K562 (cell line): ENCODE data around the gene ARHGEF1. TPM values are rescaled to one million over a fixed set of nuclear protein-coding genes. Genes with fewer than 3 reads are reported as not detected.

Experiments
- GABPB1 ChIP-seq: sonication (generic); formaldehyde crosslinking; IDR thresholded peaks from 2 replicates; pipeline ENCODE4 v1.8.0; 2022; ENCODE audit warnings: mild to moderate bottlenecking, missing genetic modification reagents
- HMGN3 ChIP-seq: IDR thresholded peaks from 2 replicates; pipeline ENCODE4 v1.6.1; 2011; ENCODE audit warnings: borderline replicate concordance, low read depth, mild to moderate bottlenecking, mixed read lengths, low read length; ENCODE audit not compliant: insufficient read length; ENCODE audit errors: extremely low read depth
- MYC ChIP-seq, 2 experiments: fragments of 250-450 bp in 1 of 2; sonication (Bioruptor Pico) in 1 of 2; IDR thresholded peaks; 2 replicates each; pipeline versions ENCODE4 v1.5.1 to v1.6.1; 2012 to 2021; ENCODE audit warnings: low read depth in 2 of 2, borderline replicate concordance in 1 of 2, improper control_type of control experiment in 1 of 2, low read length in 1 of 2, mild to moderate bottlenecking in 1 of 2, moderate library complexity in 1 of 2
- NFYB ChIP-seq: IDR thresholded peaks from 2 replicates; pipeline ENCODE4 v1.6.1; 2011; ENCODE audit warnings: mild to moderate bottlenecking, moderate library complexity; ENCODE audit not compliant: insufficient read length; ENCODE audit errors: extremely low read depth
- PTTG1 ChIP-seq: fragments of 450-650 bp; IDR thresholded peaks from 2 replicates; pipeline ENCODE4 v1.6.1; 2016; ENCODE audit warnings: low read depth, mild to moderate bottlenecking, missing genetic modification characterization, missing compliant biosample characterization
- SMARCA4 ChIP-seq: fragments of 450-650 bp; IDR thresholded peaks from 2 replicates; pipeline ENCODE4 v1.6.1; 2016
- SREBF1 ChIP-seq: fragments of 150-350 bp; IDR thresholded peaks from 2 replicates; pipeline ENCODE4 v1.6.1; 2014; ENCODE audit warnings: antibody characterized with exemption, low read depth, low read length, borderline replicate concordance
- ZFP36 ChIP-seq: fragments of 150-350 bp; IDR thresholded peaks from 2 replicates; pipeline ENCODE4 v1.6.1; 2018; ENCODE audit warnings: low read length, low read depth; ENCODE audit not compliant: partially characterized antibody
- ZNF589 ChIP-seq: fragments of 200-800 bp; sonication (Bioruptor generic); IDR thresholded peaks from 2 replicates; pipeline ENCODE4 v1.6.1; 2016; ENCODE audit warnings: low read depth, missing genetic modification characterization, missing compliant biosample characterization
- polyA plus RNA-seq, 8 experiments: library from polyadenylated mRNA; depleted of rRNA in 4 of 8; stranded (reverse) in 5 of 8; unstranded in 3 of 8; fragments of >200 nt; fragmentation: Nextera tagmentation in 2 of 8; fragmentation: Illumina TruSeq in 1 of 8; extraction: Ambion mirVana in 2 of 8; extraction: Trizol in 1 of 8; gene quantifications; 2 replicates each; pipeline versions ENCODE4 v1.2.1 to v1.2.3, GENCODE V29; 2011 to 2014; ENCODE audit warnings: inconsistent platforms in 1 of 8, missing spikeins in 1 of 8
- total RNA-seq, 7 experiments: library from RNA; depleted of rRNA in 6 of 7; stranded (reverse); fragments of >200 nt in 6 of 7; fragmentation: Illumina TruSeq in 2 of 7; extraction: Trizol in 2 of 7; gene quantifications; 2 replicates each; pipeline versions ENCODE4 v1.2.1 to v1.2.3, GENCODE V29; 2011 to 2021; ENCODE audit warnings: low replicate concordance in 1 of 7
- TF ChIP-seq, protein P1 (sequence below), 2 experiments: fragments of 450-650 bp; formaldehyde crosslinking in 1 of 2; IDR thresholded peaks; 2 replicates each; pipeline versions ENCODE4 v1.4.0 to v1.6.1; 2014 to 2020; ENCODE audit warnings: mild to moderate bottlenecking in 2 of 2, borderline replicate concordance in 1 of 2, low read depth in 1 of 2
- TF ChIP-seq, protein P2 (sequence below): fragments of 450-650 bp; conservative IDR thresholded peaks from 2 replicates; pipeline ENCODE4 v1.6.1; 2016; ENCODE audit warnings: missing genetic modification characterization, low read depth, mild to moderate bottlenecking, control low read depth, missing compliant biosample characterization
- TF ChIP-seq, protein P3 (sequence below): sonication (generic); formaldehyde crosslinking; IDR thresholded peaks from 2 replicates; pipeline ENCODE4 v1.5.0; 2020; ENCODE audit warnings: missing genetic modification reagents

ARHGEF1 gene
- total and polyA plus RNA-seq, 9 of the 15 experiments (the other 6 are each of a cell fraction or from before 2014, with no cell fraction given): 1.9 to 149 (median 29.8) TPM

DNA sequence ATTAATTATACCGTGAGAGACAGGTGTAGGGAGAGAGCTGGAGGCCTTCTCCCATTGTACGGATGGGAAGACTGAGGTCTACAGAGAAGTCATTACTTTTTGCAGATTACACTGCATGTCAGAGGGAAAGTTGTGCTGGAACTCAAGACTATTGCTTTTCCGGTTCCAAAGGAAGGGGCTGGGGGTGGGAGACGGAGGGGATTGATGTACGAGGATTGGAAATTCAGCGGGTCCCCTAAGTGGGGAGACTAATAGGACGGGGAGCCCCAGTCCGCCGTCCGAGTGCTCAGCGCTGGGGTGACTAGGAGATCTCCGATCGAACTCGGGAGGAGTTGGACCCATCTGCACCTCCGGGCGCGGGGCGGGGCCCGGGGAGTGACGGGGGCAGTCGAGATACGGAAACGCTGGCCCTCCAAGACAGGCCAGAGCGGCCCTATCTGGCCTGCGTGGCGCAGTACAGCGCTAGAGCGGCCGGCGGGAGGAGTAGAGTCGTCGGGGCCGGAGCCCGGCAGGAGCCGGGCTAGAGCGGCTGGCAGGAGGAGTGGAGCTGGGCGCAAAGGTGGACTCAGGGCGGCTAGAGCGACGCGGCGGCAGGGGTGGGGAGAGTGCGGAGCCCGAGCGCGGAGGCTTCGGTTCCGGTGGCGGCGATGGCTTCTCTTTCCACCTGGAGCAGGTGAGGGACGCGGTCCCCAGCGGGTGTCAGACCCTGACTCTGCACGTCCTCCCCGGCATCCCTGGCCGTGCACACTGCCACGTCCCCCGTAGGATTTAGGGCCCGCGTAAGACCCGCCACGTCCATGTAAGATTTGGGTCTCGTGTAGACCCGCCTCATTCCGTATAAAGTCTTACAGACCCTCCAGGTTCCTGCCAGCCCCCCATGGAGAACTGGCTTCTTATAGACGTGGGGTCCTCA, 1.1 kb downstream of the ARHGEF1 start (continued):
- TF ChIP-seq PTTG1 (no peak), SMARCA4 (no peak), NFYB (no peak), HMGN3 (peak; percentile 98), MYC (IDR thresholded peaks at IDR 0.05; ENCODE audit: low read depth, low read length) (peak; percentile 81), MYC (CRISPR knock-in tag; IDR thresholded peaks at IDR 0.05; ENCODE audit: borderline replicate concordance, low read depth) (no peak), GABPB1 (CRISPR knock-in tag) (peak; percentile 60; the same call in 1 of the 2 replicates), ZFP36 (peak; percentile 31), SREBF1 (no peak), ZNF589 (CRISPR knock-in tag) (0 out of 2 replicates have a peak, but pooled peaks have one; percentile 14)
- TF ChIP-seq, protein P1, sequence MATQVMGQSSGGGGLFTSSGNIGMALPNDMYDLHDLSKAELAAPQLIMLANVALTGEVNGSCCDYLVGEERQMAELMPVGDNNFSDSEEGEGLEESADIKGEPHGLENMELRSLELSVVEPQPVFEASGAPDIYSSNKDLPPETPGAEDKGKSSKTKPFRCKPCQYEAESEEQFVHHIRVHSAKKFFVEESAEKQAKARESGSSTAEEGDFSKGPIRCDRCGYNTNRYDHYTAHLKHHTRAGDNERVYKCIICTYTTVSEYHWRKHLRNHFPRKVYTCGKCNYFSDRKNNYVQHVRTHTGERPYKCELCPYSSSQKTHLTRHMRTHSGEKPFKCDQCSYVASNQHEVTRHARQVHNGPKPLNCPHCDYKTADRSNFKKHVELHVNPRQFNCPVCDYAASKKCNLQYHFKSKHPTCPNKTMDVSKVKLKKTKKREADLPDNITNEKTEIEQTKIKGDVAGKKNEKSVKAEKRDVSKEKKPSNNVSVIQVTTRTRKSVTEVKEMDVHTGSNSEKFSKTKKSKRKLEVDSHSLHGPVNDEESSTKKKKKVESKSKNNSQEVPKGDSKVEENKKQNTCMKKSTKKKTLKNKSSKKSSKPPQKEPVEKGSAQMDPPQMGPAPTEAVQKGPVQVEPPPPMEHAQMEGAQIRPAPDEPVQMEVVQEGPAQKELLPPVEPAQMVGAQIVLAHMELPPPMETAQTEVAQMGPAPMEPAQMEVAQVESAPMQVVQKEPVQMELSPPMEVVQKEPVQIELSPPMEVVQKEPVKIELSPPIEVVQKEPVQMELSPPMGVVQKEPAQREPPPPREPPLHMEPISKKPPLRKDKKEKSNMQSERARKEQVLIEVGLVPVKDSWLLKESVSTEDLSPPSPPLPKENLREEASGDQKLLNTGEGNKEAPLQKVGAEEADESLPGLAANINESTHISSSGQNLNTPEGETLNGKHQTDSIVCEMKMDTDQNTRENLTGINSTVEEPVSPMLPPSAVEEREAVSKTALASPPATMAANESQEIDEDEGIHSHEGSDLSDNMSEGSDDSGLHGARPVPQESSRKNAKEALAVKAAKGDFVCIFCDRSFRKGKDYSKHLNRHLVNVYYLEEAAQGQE (IDR thresholded peaks at IDR 0.05; ENCODE audit: borderline replicate concordance): peak; percentile 35; the same call in 1 of the 2 replicates
- TF ChIP-seq, protein P1 (CRISPR knock-in tag; IDR thresholded peaks at IDR 0.05; ENCODE audit: low read depth): peak; percentile 82; the same call in 1 of the 2 replicates
- TF ChIP-seq, protein P2, sequence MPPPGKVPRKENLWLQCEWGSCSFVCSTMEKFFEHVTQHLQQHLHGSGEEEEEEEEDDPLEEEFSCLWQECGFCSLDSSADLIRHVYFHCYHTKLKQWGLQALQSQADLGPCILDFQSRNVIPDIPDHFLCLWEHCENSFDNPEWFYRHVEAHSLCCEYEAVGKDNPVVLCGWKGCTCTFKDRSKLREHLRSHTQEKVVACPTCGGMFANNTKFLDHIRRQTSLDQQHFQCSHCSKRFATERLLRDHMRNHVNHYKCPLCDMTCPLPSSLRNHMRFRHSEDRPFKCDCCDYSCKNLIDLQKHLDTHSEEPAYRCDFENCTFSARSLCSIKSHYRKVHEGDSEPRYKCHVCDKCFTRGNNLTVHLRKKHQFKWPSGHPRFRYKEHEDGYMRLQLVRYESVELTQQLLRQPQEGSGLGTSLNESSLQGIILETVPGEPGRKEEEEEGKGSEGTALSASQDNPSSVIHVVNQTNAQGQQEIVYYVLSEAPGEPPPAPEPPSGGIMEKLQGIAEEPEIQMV (tag): no peak
- TF ChIP-seq, protein P3, sequence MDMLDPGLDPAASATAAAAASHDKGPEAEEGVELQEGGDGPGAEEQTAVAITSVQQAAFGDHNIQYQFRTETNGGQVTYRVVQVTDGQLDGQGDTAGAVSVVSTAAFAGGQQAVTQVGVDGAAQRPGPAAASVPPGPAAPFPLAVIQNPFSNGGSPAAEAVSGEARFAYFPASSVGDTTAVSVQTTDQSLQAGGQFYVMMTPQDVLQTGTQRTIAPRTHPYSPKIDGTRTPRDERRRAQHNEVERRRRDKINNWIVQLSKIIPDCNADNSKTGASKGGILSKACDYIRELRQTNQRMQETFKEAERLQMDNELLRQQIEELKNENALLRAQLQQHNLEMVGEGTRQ (CRISPR knock-in tag): no peak
